Liver (tissue), 9 donors: ENCODE measurements around the gene DSC1. TPM values are rescaled to one million over a fixed set of nuclear protein-coding genes. Genes with fewer than 3 reads are reported as not detected.

ENCODE experiments used
- DNase-seq: peaks from one replicate; pipeline ENCODE4 v3.0.0-alpha.2; 2017; ENCODE audit warnings: low spot score
- H3K27ac ChIP-seq, 2 donors: one replicate each; pipeline ENCODE4 v1.7.0; 2013; ENCODE audit warnings: inconsistent platforms in 2 of 2, low read length in 2 of 2, control low read depth in 1 of 2, low read depth in 1 of 2, mild to moderate bottlenecking in 1 of 2
- H3K27me3 ChIP-seq, 4 donors: one replicate each; pipeline versions ENCODE4 v1.6.1 to v1.7.0; 2013; ENCODE audit warnings: low read length in 3 of 4, inconsistent platforms in 1 of 4, mild to moderate bottlenecking in 1 of 4, moderate library complexity in 1 of 4; ENCODE audit not compliant: control insufficient read depth in 4 of 4, insufficient read depth in 4 of 4
- H3K36me3 ChIP-seq, 4 donors: one replicate each; pipeline versions ENCODE4 v1.6.1 to v1.7.0; 2013; ENCODE audit warnings: low read length in 3 of 4, mild to moderate bottlenecking in 3 of 4, low read depth in 1 of 4, moderate library complexity in 1 of 4; ENCODE audit not compliant: control insufficient read depth in 4 of 4, insufficient read depth in 3 of 4
- H3K4me1 ChIP-seq, 4 donors: one replicate each; pipeline versions ENCODE4 v1.6.1 to v1.7.0; 2013; ENCODE audit warnings: low read length in 3 of 4, mild to moderate bottlenecking in 3 of 4, moderate library complexity in 1 of 4; ENCODE audit not compliant: control insufficient read depth in 4 of 4, insufficient read depth in 4 of 4
- H3K4me3 ChIP-seq, 3 donors: one replicate each; pipeline versions ENCODE4 v1.6.1 to v1.7.0; 2013; ENCODE audit warnings: low read length in 3 of 3, control low read depth in 1 of 3, low read depth in 1 of 3, mild to moderate bottlenecking in 1 of 3
- H3K9ac ChIP-seq, 2 donors: one replicate each; pipeline ENCODE4 v1.7.0; 2013; ENCODE audit warnings: low read length in 2 of 2, mild to moderate bottlenecking in 2 of 2, moderate library complexity in 2 of 2, control low read depth in 1 of 2, low read depth in 1 of 2
- H3K9me3 ChIP-seq, 4 donors: one replicate each; pipeline versions ENCODE4 v1.6.1 to v1.7.0; 2013; ENCODE audit warnings: low read length in 3 of 4; ENCODE audit not compliant: control insufficient read depth in 4 of 4
- ATF3 ChIP-seq: IDR thresholded peaks from 2 replicates; pipeline ENCODE4 v1.6.1; 2016; ENCODE audit warnings: antibody characterized with exemption
- CTCF ChIP-seq: fragments of 150-350 bp; IDR thresholded peaks from 2 replicates; pipeline ENCODE4 v1.5.1; 2017; ENCODE audit warnings: improper control_type of control experiment, low read depth, low read length; ENCODE audit not compliant: missing input control
- EGR1 ChIP-seq, 2 donors: IDR thresholded peaks; 2 replicates each; pipeline ENCODE4 v1.6.1; 2016 to 2018; ENCODE audit warnings: antibody characterized with exemption in 2 of 2, low read depth in 2 of 2
- FOXA1 ChIP-seq: IDR thresholded peaks from 2 replicates; pipeline ENCODE4 v1.6.1; 2016; ENCODE audit warnings: antibody characterized with exemption
- FOXA2 ChIP-seq: IDR thresholded peaks from 2 replicates; pipeline ENCODE4 v1.6.1; 2016; ENCODE audit warnings: antibody characterized with exemption
- GABPA ChIP-seq, 2 donors: IDR thresholded peaks in 1 of 2; conservative IDR thresholded peaks in 1 of 2; 2 replicates each; pipeline ENCODE4 v1.6.1; 2016; ENCODE audit warnings: antibody characterized with exemption in 2 of 2, mild to moderate bottlenecking in 1 of 2, moderate library complexity in 1 of 2
- HNF4A ChIP-seq, 2 donors: conservative IDR thresholded peaks; 2 replicates each; pipeline ENCODE4 v1.6.1; 2016; ENCODE audit warnings: antibody characterized with exemption in 2 of 2, mild to moderate bottlenecking in 2 of 2
- HNF4G ChIP-seq: IDR thresholded peaks from 2 replicates; pipeline ENCODE4 v1.6.1; 2016; ENCODE audit warnings: antibody characterized with exemption
- MAX ChIP-seq: IDR thresholded peaks from 2 replicates; pipeline ENCODE4 v1.6.1; 2016; ENCODE audit warnings: antibody characterized with exemption
- NR2F2 ChIP-seq: IDR thresholded peaks from 2 replicates; pipeline ENCODE4 v1.6.1; 2016; ENCODE audit warnings: antibody characterized with exemption
- REST ChIP-seq: IDR thresholded peaks from 2 replicates; pipeline ENCODE4 v1.6.1; 2016; ENCODE audit warnings: antibody characterized with exemption, mild to moderate bottlenecking
- RXRA ChIP-seq, 2 donors: IDR thresholded peaks; 2 replicates each; pipeline ENCODE4 v1.6.1; 2017 to 2018; ENCODE audit warnings: antibody characterized with exemption in 2 of 2, mild to moderate bottlenecking in 1 of 2
- SP1 ChIP-seq: IDR thresholded peaks from 2 replicates; pipeline ENCODE4 v1.6.1; 2018; ENCODE audit warnings: antibody characterized with exemption, mild to moderate bottlenecking
- TAF1 ChIP-seq: conservative IDR thresholded peaks from 2 replicates; pipeline ENCODE4 v1.6.1; 2016; ENCODE audit warnings: antibody characterized with exemption, mild to moderate bottlenecking
- YY1 ChIP-seq: IDR thresholded peaks from 2 replicates; pipeline ENCODE4 v1.6.1; 2016; ENCODE audit warnings: antibody characterized with exemption, mild to moderate bottlenecking
- ZBTB33 ChIP-seq: IDR thresholded peaks from 2 replicates; pipeline ENCODE4 v1.6.1; 2016; ENCODE audit warnings: antibody characterized with exemption
- WGBS: extraction: QIAGEN DNeasy Blood & Tissue Kit; methylation state at CpG from one replicate; pipeline ENCODE4 v1.1.7; 2013; 5-methylcytosine and 5-hydroxymethylcytosine counted together
- polyA plus RNA-seq, 2 donors: library from polyadenylated mRNA; stranded (reverse) in 1 of 2; unstranded in 1 of 2; fragments of 200-250 nt in 1 of 2; fragments of >200 nt in 1 of 2; fragmentation: Nextera tagmentation in 1 of 2; extraction: Ambion mirVana in 1 of 2; gene quantifications; one replicate each; pipeline versions ENCODE4 v1.2.1 to v1.2.3, GENCODE V29; 2013 to 2015
- total RNA-seq, 2 donors: library from RNA; depleted of rRNA; stranded (reverse); fragments of >200 nt; gene quantifications; one replicate each; pipeline ENCODE4 v1.2.3, GENCODE V29; 2014
- donor health status: healthy.
- donor health status: healthy.
- donor health status: healthy.
- donor health status: healthy.
- donor health status: healthy.

Gene DSC1
- total and polyA plus RNA-seq, 4 donors: not detected

- H3K4me1 ChIP-seq: no peaks in the 10 kb centered on the region
- H3K4me3 ChIP-seq: no peak overlapping the region
- no peak for TF ChIP-seq RXRA (IDR thresholded peaks at IDR 0.05)
- TF ChIP-seq FOXA2: no peak
- TF ChIP-seq CTCF: no peak
- TF ChIP-seq REST: no peak
- TF ChIP-seq ZBTB33: no peak
- TF ChIP-seq ATF3: no peak
- TF ChIP-seq GABPA (IDR thresholded peaks at IDR 0.05 in 1 of 2, conservative IDR thresholded peaks at IDR 0.05 in 1 of 2): no peak
- TF ChIP-seq EGR1 (IDR thresholded peaks at IDR 0.05; ENCODE audit: low read depth in 2 of 2): no peak
- no peak for TF ChIP-seq NR2F2
- TF ChIP-seq YY1: no peak
- no peak for TF ChIP-seq SP1
- TF ChIP-seq MAX: no peak
- TF ChIP-seq FOXA1: no peak
- TF ChIP-seq HNF4G: no peak
- no peak overlapping the region for H3K9ac ChIP-seq
- H3K27me3 ChIP-seq: no peaks in the 10 kb centered on the region
- peaks cover 2 to 22% (median 15%) of the 10 kb centered on the region in 4 donors for H3K36me3 ChIP-seq
- no peak overlapping the region for H3K27ac ChIP-seq
- no peak for DNase-seq
- 90% methylated on average over 1 of the region's 1 CpG for whole genome bisulfite sequencing
- H3K9me3 ChIP-seq: peaks cover 0 to 1% (median 0%) of the 10 kb centered on the region in 4 donors
These were observed 71.3 kb downstream of the DSC1 start for GRCh38 chr18:31091350-31091749.

- peaks cover 2 to 23% (median 16%) of the 10 kb centered on the region in 4 donors for H3K36me3 ChIP-seq
- no peaks in the 10 kb centered on the region for H3K4me1 ChIP-seq
- 95% methylated on average over 3 of the region's 3 CpGs for WGBS
- H3K4me3 ChIP-seq: no peak overlapping the region
- no peaks in the 10 kb centered on the region for H3K27me3 ChIP-seq
- no peak overlapping the region for H3K27ac ChIP-seq
- peaks cover 0 to 1% (median 0%) of the 10 kb centered on the region in 4 donors for H3K9me3 ChIP-seq
- no peak overlapping the region for H3K9ac ChIP-seq
- DNase-seq: no peak
- TF ChIP-seq HNF4A (conservative IDR thresholded peaks at IDR 0.05) (no peak), FOXA1 (no peak), REST (no peak), SP1 (no peak), HNF4G (no peak), ATF3 (no peak), TAF1 (no peak), EGR1 (IDR thresholded peaks at IDR 0.05; ENCODE audit: low read depth in 2 of 2) (no peak), GABPA (IDR thresholded peaks at IDR 0.05 in 1 of 2, conservative IDR thresholded peaks at IDR 0.05 in 1 of 2) (no peak), NR2F2 (no peak), RXRA (IDR thresholded peaks at IDR 0.05) (no peak), CTCF (no peak)
These were observed 74.1 kb downstream of the DSC1 start for GRCh38 chr18:31088532-31088931.
